K562 (cell line): Measurements from ENCODE around the gene TEX51. TPM values are rescaled to one million over a fixed set of nuclear protein-coding genes. Genes with fewer than 3 reads are reported as not detected.

Experiments
- ATAC-seq: fragments of 200-7000 bp; cut with Tn5 transposase; 3 replicates; pipeline ENCODE4 v1.9.1; 2020; ENCODE audit warnings: moderate library complexity
- BruUV-seq: library from RNA; stranded (reverse); fragments of 400-500 nt; replicated peaks from 2 replicates; lab custom pipeline; 2021; lab: Mats Ljungman, UMichigan
- CTCF ChIA-PET: fragments of 300-600 bp; formaldehyde crosslinking; extraction: SDS; loops from one replicate; lab custom pipeline; 2021; ENCODE audit warnings: low intra/inter-chr PET ratio; lab: Yijun Ruan, JAX
- POLR2A ChIA-PET: fragments of 300-600, 350-650 bp; sonication (Branson Sonifier 250); formaldehyde crosslinking; extraction: SDS; loops from one replicate; lab custom pipeline; 2021; ENCODE audit warnings: antibody characterized with exemption, inconsistent platforms; lab: Yijun Ruan, JAX
- DNase-seq, 4 experiments: peaks; one replicate each; pipeline versions ENCODE4 v3.0.0 to v3.0.0-alpha.2; 2011 to 2018; ENCODE audit warnings: low spot score in 3 of 4, mixed read lengths in 3 of 4; ENCODE audit errors: extremely low read depth in 1 of 4
- FAIRE-seq: peaks from 2 replicates; lab custom pipeline; 2011; peaks lifted over from hg19 to GRCh38; lab: Jason Lieb, UNC
- H2AFZ ChIP-seq: 2 replicates; pipeline ENCODE4 v1.6.0; 2011; ENCODE audit warnings: low read depth, low read length, control low read depth, inconsistent platforms
- H3K27ac ChIP-seq: fragments of 200-600 bp; 3 replicates; pipeline ENCODE4 v1.8.0; 2011; ENCODE audit warnings: low read depth, mild to moderate bottlenecking, control low read depth, inconsistent platforms, low read length, moderate library complexity, mixed read lengths; ENCODE audit errors: extremely low read depth
- H3K27me3 ChIP-seq, 2 experiments: fragments of 300-600 bp in 1 of 2; 2 replicates in 1 of 2; 3 replicates in 1 of 2; pipeline versions ENCODE4 v1.6.0 to v1.8.0; 2011; ENCODE audit warnings: inconsistent platforms in 2 of 2, low read length in 2 of 2, mild to moderate bottlenecking in 1 of 2, mixed read lengths in 1 of 2, moderate library complexity in 1 of 2; ENCODE audit not compliant: control insufficient read depth in 2 of 2, insufficient read depth in 2 of 2
- H3K36me3 ChIP-seq: fragments of 300-600 bp; 3 replicates; pipeline ENCODE4 v1.8.0; 2011; ENCODE audit warnings: mild to moderate bottlenecking, low read length, inconsistent platforms; ENCODE audit not compliant: control insufficient read depth, insufficient read depth
- H3K4me1 ChIP-seq, 2 experiments: fragments of 200-600 bp in 1 of 2; replicated peaks in 1 of 2; 2 replicates in 1 of 2; 3 replicates in 1 of 2; pipeline versions ENCODE4 v1.5.1 to v1.8.0; 2011; ENCODE audit warnings: inconsistent platforms in 2 of 2, low read length in 2 of 2, mild to moderate bottlenecking in 1 of 2, mixed read lengths in 1 of 2, moderate library complexity in 1 of 2; ENCODE audit not compliant: control insufficient read depth in 2 of 2, insufficient read depth in 2 of 2
- H3K4me2 ChIP-seq: 2 replicates; pipeline ENCODE4 v1.6.1; 2011; ENCODE audit warnings: low read length, control low read depth, inconsistent platforms, mixed read lengths; ENCODE audit not compliant: insufficient read depth
- H3K4me3 ChIP-seq: fragments of 200-600 bp; sonication (generic), shearing (Covaris generic); 2 replicates; pipeline ENCODE4 v1.5.1; 2016; ENCODE audit warnings: control low read depth, inconsistent platforms
- H3K79me2 ChIP-seq: fragments of 200-600 bp; 3 replicates; pipeline ENCODE4 v1.8.0; 2011; ENCODE audit warnings: low read length, inconsistent platforms; ENCODE audit not compliant: control insufficient read depth, insufficient read depth
- H3K9ac ChIP-seq, 2 experiments: 2 replicates each; pipeline versions ENCODE4 v1.6.0 to v1.6.1; 2011; ENCODE audit warnings: low read depth in 2 of 2, low read length in 2 of 2, control low read depth in 1 of 2, inconsistent platforms in 1 of 2, mild to moderate bottlenecking in 1 of 2, mixed read lengths in 1 of 2; ENCODE audit not compliant: insufficient read depth in 1 of 2
- H3K9me1 ChIP-seq: one replicate; pipeline ENCODE4 v1.6.0; 2011; ENCODE audit warnings: inconsistent platforms, mild to moderate bottlenecking, low read length, moderate library complexity; ENCODE audit not compliant: control insufficient read depth, insufficient read depth
- H3K9me3 ChIP-seq: replicated peaks from 2 replicates; pipeline ENCODE4 v1.5.1; 2011; ENCODE audit warnings: low read depth, low read length, inconsistent platforms; ENCODE audit not compliant: control insufficient read depth, insufficient read depth
- H4K20me1 ChIP-seq: replicated peaks from 2 replicates; pipeline ENCODE4 v1.6.1; 2011; ENCODE audit warnings: low read length, inconsistent platforms, mixed read lengths; ENCODE audit not compliant: control insufficient read depth, insufficient read depth
- TGIF2 ChIP-seq: sonication (generic); formaldehyde crosslinking; IDR thresholded peaks from 2 replicates; pipeline ENCODE4 v1.8.1; 2022; ENCODE audit warnings: mild to moderate bottlenecking, missing genetic modification reagents, moderate library complexity
- THRAP3 ChIP-seq: fragments of 450-650 bp; IDR thresholded peaks from 2 replicates; pipeline ENCODE4 v1.6.1; 2016; ENCODE audit warnings: mild to moderate bottlenecking, inconsistent platforms, borderline replicate concordance
- ZNF134 ChIP-seq: fragments of 250-450 bp; sonication (Bioruptor Pico); conservative IDR thresholded peaks from 2 replicates; pipeline ENCODE4 v1.4.0; 2020
- ZNF408 ChIP-seq: fragments of 250-450 bp; sonication (Bioruptor Pico); IDR thresholded peaks from 2 replicates; pipeline ENCODE4 v1.4.0; 2020; ENCODE audit warnings: low read depth, mild to moderate bottlenecking, moderate library complexity
- ZNF77 ChIP-seq: fragments of 250-450 bp; sonication (Bioruptor Pico); IDR thresholded peaks from 2 replicates; pipeline ENCODE4 v1.5.0; 2020
- WGBS: fragments of 100-300 bp; shearing (Covaris generic); methylation state at CpG from one replicate; pipeline ENCODE4 v1.1.6; 2016; ENCODE audit warnings: low coverage, mixed read lengths; ENCODE audit not compliant: insufficient coverage; ENCODE audit errors: missing lambda C conversion rate; 5-methylcytosine and 5-hydroxymethylcytosine counted together
- in situ Hi-C: fragments of 300-500 bp; cut with MboI; formaldehyde crosslinking; loops from 4 replicates; pipeline ENCODE4 v1.15.0; 2018; ENCODE audit warnings: inconsistent platforms, mixed read lengths
- intact Hi-C: fragments of 100-400 bp; cut with micrococcal nuclease; formaldehyde crosslinking; loops from 2 replicates; pipeline ENCODE4 v1.14.2; 2022
- polyA plus RNA-seq, 8 experiments: library from polyadenylated mRNA; depleted of rRNA in 4 of 8; stranded (reverse) in 5 of 8; unstranded in 3 of 8; fragments of >200 nt; fragmentation: Nextera tagmentation in 2 of 8; fragmentation: Illumina TruSeq in 1 of 8; extraction: Ambion mirVana in 2 of 8; extraction: Trizol in 1 of 8; gene quantifications; 2 replicates each; pipeline versions ENCODE4 v1.2.1 to v1.2.3, GENCODE V29; 2011 to 2014; ENCODE audit warnings: inconsistent platforms in 1 of 8, missing spikeins in 1 of 8
- total RNA-seq, 7 experiments: library from RNA; depleted of rRNA in 6 of 7; stranded (reverse); fragments of >200 nt in 6 of 7; fragmentation: Illumina TruSeq in 2 of 7; extraction: Trizol in 2 of 7; gene quantifications; 2 replicates each; pipeline versions ENCODE4 v1.2.1 to v1.2.3, GENCODE V29; 2011 to 2021; ENCODE audit warnings: low replicate concordance in 1 of 7
- TF ChIP-seq, protein P1 (sequence below), 3 experiments: IDR thresholded peaks in 2 of 3; conservative IDR thresholded peaks in 1 of 3; 2 replicates each; pipeline ENCODE4 v1.5.1; 2011 to 2012; ENCODE audit warnings: low read length in 3 of 3, mild to moderate bottlenecking in 3 of 3, control low read depth in 2 of 3, improper control_type of control experiment in 1 of 3, inconsistent platforms in 1 of 3, low read depth in 1 of 3, mixed read lengths in 1 of 3, moderate library complexity in 1 of 3; ENCODE audit not compliant: insufficient read depth in 2 of 3
- TF ChIP-seq, protein P2 (sequence below): fragments of 250-450 bp; sonication (Bioruptor Pico); IDR thresholded peaks from 2 replicates; pipeline ENCODE4 v1.4.0; 2020; ENCODE audit warnings: mild to moderate bottlenecking, moderate library complexity
- TF ChIP-seq, protein P3 (sequence below): fragments of 450-650 bp; IDR thresholded peaks from 2 replicates; pipeline ENCODE4 v1.6.1; 2016; ENCODE audit warnings: low read depth

Gene TEX51
- total and polyA plus RNA-seq, 9 of the 15 experiments (the other 6 are each of a cell fraction or from before 2014, with no cell fraction given), result not detected

DNA sequence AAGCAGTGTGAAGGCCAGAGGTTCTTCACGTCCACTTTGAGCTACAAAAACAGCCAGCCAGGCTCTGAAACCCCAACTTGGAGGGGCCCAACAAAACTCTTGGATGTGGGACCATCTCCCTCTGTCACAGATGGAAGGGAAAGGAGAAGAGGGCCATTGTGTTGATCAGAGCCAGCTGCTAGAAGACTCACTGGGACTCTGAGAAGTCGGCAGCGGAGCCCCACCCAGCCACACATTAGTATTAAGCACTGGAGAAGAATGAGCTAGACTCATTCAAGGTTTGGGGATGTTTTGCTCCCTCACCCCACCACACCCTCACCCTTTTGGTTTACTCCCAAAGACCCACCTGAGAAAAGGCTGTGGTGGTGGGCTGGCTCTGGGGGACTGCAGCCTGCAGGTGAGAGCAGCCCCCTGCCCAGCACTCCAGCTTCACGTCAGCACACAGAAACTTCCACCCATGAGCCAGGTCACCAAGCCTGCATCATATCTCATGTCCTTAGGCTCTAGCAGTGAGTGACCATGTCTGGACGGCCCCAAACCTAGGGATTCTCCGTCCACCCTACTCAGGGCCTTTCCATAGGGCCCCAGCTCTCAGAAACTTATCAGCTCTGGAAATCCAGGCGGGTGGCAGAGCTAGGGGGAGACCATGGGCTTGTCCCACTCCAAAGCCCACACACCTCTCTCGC, 12.6 kb downstream of the TEX51 start:
- FAIRE-seq, result no peak
- TF ChIP-seq, protein P1, sequence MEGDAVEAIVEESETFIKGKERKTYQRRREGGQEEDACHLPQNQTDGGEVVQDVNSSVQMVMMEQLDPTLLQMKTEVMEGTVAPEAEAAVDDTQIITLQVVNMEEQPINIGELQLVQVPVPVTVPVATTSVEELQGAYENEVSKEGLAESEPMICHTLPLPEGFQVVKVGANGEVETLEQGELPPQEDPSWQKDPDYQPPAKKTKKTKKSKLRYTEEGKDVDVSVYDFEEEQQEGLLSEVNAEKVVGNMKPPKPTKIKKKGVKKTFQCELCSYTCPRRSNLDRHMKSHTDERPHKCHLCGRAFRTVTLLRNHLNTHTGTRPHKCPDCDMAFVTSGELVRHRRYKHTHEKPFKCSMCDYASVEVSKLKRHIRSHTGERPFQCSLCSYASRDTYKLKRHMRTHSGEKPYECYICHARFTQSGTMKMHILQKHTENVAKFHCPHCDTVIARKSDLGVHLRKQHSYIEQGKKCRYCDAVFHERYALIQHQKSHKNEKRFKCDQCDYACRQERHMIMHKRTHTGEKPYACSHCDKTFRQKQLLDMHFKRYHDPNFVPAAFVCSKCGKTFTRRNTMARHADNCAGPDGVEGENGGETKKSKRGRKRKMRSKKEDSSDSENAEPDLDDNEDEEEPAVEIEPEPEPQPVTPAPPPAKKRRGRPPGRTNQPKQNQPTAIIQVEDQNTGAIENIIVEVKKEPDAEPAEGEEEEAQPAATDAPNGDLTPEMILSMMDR (IDR thresholded peaks at IDR 0.05 in 2 of 3, conservative IDR thresholded peaks at IDR 0.05 in 1 of 3; ENCODE audit: insufficient read depth in 2 of 3, low read depth in 1 of 3, low read length in 3 of 3), result no peak
- TF ChIP-seq ZNF134, result no peak
- TF ChIP-seq THRAP3, result no peak
- TF ChIP-seq, protein P2, sequence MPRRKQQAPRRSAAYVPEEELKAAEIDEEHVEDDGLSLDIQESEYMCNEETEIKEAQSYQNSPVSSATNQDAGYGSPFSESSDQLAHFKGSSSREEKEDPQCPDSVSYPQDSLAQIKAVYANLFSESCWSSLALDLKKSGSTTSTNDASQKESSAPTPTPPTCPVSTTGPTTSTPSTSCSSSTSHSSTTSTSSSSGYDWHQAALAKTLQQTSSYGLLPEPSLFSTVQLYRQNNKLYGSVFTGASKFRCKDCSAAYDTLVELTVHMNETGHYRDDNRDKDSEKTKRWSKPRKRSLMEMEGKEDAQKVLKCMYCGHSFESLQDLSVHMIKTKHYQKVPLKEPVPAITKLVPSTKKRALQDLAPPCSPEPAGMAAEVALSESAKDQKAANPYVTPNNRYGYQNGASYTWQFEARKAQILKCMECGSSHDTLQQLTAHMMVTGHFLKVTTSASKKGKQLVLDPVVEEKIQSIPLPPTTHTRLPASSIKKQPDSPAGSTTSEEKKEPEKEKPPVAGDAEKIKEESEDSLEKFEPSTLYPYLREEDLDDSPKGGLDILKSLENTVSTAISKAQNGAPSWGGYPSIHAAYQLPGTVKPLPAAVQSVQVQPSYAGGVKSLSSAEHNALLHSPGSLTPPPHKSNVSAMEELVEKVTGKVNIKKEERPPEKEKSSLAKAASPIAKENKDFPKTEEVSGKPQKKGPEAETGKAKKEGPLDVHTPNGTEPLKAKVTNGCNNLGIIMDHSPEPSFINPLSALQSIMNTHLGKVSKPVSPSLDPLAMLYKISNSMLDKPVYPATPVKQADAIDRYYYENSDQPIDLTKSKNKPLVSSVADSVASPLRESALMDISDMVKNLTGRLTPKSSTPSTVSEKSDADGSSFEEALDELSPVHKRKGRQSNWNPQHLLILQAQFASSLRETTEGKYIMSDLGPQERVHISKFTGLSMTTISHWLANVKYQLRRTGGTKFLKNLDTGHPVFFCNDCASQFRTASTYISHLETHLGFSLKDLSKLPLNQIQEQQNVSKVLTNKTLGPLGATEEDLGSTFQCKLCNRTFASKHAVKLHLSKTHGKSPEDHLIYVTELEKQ, result no peak
- TF ChIP-seq, protein P3, sequence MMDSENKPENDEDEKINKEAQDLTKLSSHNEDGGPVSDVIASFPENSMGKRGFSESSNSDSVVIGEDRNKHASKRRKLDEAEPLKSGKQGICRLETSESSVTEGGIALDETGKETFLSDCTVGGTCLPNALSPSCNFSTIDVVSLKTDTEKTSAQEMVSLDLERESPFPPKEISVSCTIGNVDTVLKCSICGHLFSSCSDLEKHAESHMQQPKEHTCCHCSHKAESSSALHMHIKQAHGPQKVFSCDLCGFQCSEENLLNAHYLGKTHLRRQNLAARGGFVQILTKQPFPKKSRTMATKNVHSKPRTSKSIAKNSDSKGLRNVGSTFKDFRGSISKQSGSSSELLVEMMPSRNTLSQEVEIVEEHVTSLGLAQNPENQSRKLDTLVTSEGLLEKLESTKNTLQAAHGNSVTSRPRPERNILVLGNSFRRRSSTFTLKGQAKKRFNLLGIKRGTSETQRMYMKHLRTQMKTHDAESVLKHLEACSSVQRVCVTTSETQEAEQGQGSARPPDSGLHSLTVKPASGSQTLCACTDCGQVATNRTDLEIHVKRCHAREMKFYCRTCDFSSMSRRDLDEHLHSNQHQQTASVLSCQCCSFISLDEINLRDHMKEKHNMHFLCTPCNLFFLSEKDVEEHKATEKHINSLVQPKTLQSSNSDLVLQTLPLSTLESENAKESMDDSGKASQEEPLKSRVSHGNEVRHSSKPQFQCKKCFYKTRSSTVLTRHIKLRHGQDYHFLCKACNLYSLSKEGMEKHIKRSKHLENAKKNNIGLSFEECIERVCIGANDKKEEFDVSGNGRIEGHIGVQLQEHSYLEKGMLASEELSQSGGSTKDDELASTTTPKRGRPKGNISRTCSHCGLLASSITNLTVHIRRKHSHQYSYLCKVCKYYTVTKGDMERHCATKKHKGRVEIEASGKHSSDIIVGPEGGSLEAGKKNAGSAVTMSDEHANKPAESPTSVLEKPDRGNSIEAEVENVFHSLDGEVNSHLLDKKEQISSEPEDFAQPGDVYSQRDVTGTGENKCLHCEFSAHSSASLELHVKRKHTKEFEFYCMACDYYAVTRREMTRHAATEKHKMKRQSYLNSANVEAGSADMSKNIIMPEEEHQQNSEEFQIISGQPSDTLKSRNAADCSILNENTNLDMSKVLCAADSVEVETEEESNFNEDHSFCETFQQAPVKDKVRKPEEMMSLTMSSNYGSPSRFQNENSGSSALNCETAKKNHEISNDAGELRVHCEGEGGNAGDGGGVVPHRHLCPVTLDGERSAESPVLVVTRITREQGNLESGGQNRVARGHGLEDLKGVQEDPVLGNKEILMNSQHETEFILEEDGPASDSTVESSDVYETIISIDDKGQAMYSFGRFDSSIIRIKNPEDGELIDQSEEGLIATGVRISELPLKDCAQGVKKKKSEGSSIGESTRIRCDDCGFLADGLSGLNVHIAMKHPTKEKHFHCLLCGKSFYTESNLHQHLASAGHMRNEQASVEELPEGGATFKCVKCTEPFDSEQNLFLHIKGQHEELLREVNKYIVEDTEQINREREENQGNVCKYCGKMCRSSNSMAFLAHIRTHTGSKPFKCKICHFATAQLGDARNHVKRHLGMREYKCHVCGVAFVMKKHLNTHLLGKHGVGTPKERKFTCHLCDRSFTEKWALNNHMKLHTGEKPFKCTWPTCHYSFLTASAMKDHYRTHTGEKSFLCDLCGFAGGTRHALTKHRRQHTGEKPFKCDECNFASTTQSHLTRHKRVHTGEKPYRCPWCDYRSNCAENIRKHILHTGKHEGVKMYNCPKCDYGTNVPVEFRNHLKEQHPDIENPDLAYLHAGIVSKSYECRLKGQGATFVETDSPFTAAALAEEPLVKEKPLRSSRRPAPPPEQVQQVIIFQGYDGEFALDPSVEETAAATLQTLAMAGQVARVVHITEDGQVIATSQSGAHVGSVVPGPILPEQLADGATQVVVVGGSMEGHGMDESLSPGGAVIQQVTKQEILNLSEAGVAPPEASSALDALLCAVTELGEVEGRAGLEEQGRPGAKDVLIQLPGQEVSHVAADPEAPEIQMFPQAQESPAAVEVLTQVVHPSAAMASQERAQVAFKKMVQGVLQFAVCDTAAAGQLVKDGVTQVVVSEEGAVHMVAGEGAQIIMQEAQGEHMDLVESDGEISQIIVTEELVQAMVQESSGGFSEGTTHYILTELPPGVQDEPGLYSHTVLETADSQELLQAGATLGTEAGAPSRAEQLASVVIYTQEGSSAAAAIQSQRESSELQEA, result no peak
- TF ChIP-seq TGIF2 (CRISPR knock-in tag), result no peak
- TF ChIP-seq ZNF408 (CRISPR knock-in tag), result no peak
- TF ChIP-seq ZNF77, result no peak
- Histone ChIP-seq H2AFZ (no peak overlapping the region), H3K4me3 (no peak overlapping the region), H3K36me3 (no peaks in the 10 kb centered on the region), H3K79me2 (no peaks in the 10 kb centered on the region), H3K9ac (no peak overlapping the region), H3K4me2 (no peak overlapping the region), H3K4me1 (no peaks in the 10 kb centered on the region), H3K9me1 (no peaks in the 10 kb centered on the region), H4K20me1 (no peaks in the 10 kb centered on the region), H3K27me3 (peaks cover 7 to 36% of the 10 kb centered on the region in 2 experiments; a peak in 4 of 5 replicates), H3K9me3 (no peaks in the 10 kb centered on the region), H3K27ac (no peak overlapping the region)
- ATAC-seq, result no peak
- intact Hi-C loops (no loop called here), in situ Hi-C loops (no loop called here)
- WGBS, result 0% methylated on average over 8 of the region's 8 CpGs
- CTCF ChIA-PET, result no interaction called here
- DNase-seq, result no peak
- POLR2A ChIA-PET, result no interaction called here
- BruUV-seq, result no TSS peak
